H1 (cell line): ENCODE data around the gene HOOK1.

Experiments used
- CBX5 ChIP-seq: fragments of 300-800, 300-1000 bp; sonication (generic); IDR thresholded peaks from 2 replicates; pipeline ENCODE4 v1.7.1; 2016; ENCODE audit warnings: antibody characterized with exemption, low read length, low read depth
- EZH2 ChIP-seq: fragments of 200-600 bp; sonication (generic); IDR thresholded peaks from 2 replicates; pipeline ENCODE4 v1.7.1; 2012; ENCODE audit warnings: low read depth, mild to moderate bottlenecking, moderate library complexity, low read length, inconsistent platforms; ENCODE audit not compliant: severe bottlenecking
- JUND ChIP-seq: IDR thresholded peaks from 2 replicates; pipeline ENCODE4 v1.6.1; 2011; ENCODE audit warnings: mild to moderate bottlenecking, improper control_type of control experiment, low read length
- PHF8 ChIP-seq: fragments of 200-600 bp; sonication (generic); conservative IDR thresholded peaks from 2 replicates; pipeline ENCODE4 v1.7.1; 2012; ENCODE audit warnings: low read depth, mild to moderate bottlenecking, inconsistent platforms, low read length, moderate library complexity
- POLR2A ChIP-seq, 2 experiments: IDR thresholded peaks; 1 replicate in 1 of 2; 2 replicates in 1 of 2; pipeline ENCODE4 v1.6.1; 2011; ENCODE audit warnings: low read depth in 2 of 2, low read length in 2 of 2, mild to moderate bottlenecking in 2 of 2; ENCODE audit errors: control extremely low read depth in 1 of 2
- TF ChIP-seq, protein P1 (sequence below), 3 experiments: IDR thresholded peaks; 1 replicate in 2 of 3; 2 replicates in 1 of 3; pipeline versions ENCODE4 v1.5.1 to v1.6.1; 2011; ENCODE audit warnings: low read length in 3 of 3, mild to moderate bottlenecking in 3 of 3, inconsistent platforms in 2 of 3, low read depth in 1 of 3, moderate library complexity in 1 of 3; ENCODE audit not compliant: insufficient read depth in 1 of 3; ENCODE audit errors: control extremely low read depth in 1 of 3
- TF ChIP-seq, protein P2 (sequence below): IDR thresholded peaks from 2 replicates; pipeline ENCODE4 v1.6.1; 2011; ENCODE audit warnings: low read depth, mild to moderate bottlenecking, low read length; ENCODE audit not compliant: insufficient read depth

DNA sequence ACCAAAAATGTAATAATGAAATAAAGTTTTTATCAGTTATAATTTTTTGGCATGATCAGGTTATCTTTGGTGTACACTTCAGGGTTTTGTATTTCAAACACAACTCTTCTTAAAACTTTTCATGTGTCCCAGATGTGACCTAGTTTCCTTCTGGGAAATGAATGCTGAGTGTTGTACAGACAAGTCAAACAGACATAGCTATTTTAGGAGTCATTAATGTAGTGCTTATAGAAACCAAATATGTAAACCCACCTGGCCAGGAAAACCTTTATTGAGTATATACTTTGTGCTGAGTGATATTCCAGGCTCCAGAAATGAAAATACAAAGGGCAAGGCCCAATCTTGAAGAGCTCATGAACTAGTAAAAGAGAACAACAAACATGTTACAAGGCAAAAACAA is 25.9 kb upstream of the HOOK1 start:
- TF ChIP-seq, protein P1, sequence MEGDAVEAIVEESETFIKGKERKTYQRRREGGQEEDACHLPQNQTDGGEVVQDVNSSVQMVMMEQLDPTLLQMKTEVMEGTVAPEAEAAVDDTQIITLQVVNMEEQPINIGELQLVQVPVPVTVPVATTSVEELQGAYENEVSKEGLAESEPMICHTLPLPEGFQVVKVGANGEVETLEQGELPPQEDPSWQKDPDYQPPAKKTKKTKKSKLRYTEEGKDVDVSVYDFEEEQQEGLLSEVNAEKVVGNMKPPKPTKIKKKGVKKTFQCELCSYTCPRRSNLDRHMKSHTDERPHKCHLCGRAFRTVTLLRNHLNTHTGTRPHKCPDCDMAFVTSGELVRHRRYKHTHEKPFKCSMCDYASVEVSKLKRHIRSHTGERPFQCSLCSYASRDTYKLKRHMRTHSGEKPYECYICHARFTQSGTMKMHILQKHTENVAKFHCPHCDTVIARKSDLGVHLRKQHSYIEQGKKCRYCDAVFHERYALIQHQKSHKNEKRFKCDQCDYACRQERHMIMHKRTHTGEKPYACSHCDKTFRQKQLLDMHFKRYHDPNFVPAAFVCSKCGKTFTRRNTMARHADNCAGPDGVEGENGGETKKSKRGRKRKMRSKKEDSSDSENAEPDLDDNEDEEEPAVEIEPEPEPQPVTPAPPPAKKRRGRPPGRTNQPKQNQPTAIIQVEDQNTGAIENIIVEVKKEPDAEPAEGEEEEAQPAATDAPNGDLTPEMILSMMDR (IDR thresholded peaks at IDR 0.05; ENCODE audit: control extremely low read depth in 1 of 3, insufficient read depth in 1 of 3, low read depth in 1 of 3, low read length in 3 of 3) = no peak
- TF ChIP-seq CBX5 (no peak), EZH2 (no peak), POLR2A (IDR thresholded peaks at IDR 0.05; ENCODE audit: control extremely low read depth in 1 of 2, low read depth in 2 of 2, low read length in 2 of 2) (no peak), PHF8 (no peak), JUND (no peak)
- TF ChIP-seq, protein P2, sequence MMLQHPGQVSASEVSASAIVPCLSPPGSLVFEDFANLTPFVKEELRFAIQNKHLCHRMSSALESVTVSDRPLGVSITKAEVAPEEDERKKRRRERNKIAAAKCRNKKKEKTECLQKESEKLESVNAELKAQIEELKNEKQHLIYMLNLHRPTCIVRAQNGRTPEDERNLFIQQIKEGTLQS = no peak
